LNCAP (cell line): ENCODE results near the gene SLC4A1AP.

ENCODE experiments used
- TF ChIP-seq, protein P1 (sequence below): fragments of 450-650 bp; IDR thresholded peaks from 2 replicates; pipeline ENCODE4 v1.5.1; 2017; ENCODE audit warnings: mild to moderate bottlenecking

The SLC4A1AP gene

DNA sequence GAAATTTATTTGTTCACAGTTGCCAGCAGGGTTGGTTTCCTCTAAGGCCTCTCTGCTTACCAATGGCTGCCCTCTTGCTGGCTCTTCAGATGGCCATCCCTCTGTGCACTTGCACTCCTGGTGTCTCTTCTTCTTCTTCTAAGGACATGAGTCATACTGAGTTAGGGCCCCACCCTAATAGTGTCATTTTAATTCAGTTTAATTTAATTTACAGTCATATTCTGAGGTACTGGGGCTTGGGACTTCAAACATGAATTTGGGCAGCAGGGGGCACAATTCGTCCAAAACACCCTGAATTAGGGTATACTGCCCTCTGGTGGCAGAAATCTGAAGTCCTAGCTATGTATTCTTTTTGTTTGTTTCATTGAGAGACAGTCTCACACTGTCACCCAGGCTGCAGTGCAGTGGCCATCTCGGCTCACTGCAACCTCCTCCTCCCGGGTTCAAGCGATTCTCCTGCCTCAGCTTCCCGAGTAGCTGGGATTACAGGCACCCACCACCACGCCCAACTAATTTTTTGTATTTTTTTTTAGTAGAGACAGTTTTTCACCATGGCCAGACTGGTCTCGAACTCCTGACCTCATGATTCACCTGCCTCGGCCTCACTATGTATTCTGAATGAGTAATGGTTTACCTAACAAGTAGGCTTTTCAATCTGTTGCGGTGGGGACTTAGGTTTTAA is 19.8 kb downstream of the SLC4A1AP start:
- TF ChIP-seq, protein P1, sequence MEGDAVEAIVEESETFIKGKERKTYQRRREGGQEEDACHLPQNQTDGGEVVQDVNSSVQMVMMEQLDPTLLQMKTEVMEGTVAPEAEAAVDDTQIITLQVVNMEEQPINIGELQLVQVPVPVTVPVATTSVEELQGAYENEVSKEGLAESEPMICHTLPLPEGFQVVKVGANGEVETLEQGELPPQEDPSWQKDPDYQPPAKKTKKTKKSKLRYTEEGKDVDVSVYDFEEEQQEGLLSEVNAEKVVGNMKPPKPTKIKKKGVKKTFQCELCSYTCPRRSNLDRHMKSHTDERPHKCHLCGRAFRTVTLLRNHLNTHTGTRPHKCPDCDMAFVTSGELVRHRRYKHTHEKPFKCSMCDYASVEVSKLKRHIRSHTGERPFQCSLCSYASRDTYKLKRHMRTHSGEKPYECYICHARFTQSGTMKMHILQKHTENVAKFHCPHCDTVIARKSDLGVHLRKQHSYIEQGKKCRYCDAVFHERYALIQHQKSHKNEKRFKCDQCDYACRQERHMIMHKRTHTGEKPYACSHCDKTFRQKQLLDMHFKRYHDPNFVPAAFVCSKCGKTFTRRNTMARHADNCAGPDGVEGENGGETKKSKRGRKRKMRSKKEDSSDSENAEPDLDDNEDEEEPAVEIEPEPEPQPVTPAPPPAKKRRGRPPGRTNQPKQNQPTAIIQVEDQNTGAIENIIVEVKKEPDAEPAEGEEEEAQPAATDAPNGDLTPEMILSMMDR = peak; percentile 91

DNA sequence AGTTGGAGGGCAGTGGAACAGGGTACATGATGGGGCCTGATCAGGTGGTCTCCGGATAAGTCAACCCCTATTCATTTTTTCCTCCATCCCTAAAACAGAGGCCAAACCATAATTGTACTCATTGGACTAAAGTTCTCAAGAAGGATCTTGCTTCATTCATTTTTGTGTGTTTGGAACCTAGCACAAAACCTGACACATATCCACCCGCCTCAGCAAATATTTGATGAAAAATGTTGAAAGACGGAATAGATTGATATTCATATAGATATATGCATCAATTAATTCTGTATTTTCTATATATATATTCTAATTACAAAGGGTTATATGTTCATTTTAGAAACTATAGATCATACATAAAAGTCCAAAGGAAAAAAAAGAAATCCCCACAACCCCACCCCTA is 21.9 kb downstream of the SLC4A1AP start:
- TF ChIP-seq, protein P1 = no peak

DNA sequence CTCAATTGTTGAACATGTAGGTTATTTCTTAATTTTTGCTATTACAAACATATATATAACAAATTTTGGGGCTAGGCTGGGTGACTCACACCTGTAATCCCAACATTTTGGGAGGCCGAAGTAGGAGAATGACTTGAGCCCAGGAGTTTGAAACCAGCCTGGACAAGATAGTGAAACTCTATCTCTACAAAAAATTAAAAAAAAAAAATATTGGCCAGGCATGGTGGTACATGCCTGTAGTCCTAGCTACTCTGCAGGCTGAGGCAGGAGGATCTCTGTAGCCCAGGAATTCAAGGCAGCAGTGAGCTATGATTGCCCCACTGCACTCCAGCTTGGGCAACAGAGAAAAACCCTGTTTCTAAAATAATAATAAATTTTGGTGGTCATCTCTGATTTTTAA is 23.5 kb downstream of the SLC4A1AP start:
- TF ChIP-seq, protein P1 = no peak

DNA sequence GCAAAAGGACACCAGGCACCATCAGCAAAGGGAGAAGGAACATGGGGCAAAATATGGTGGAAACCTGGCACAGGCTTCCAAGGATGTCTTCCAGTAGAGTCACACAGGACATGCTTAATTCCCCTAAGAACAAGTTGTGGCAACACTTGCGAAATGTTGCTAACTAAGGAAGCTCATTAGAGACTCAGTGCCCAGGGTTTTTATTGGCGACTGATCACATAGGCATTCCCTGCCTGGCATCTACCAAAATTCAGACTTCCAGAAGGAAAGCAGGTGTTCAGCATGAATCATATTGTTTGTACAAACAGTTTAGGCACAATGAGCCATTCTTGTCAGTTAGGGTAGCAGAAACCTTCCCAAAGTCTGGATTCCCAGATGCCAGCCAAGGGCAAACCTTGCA is 25.7 kb downstream of the SLC4A1AP start:
- TF ChIP-seq, protein P1 = no peak

DNA sequence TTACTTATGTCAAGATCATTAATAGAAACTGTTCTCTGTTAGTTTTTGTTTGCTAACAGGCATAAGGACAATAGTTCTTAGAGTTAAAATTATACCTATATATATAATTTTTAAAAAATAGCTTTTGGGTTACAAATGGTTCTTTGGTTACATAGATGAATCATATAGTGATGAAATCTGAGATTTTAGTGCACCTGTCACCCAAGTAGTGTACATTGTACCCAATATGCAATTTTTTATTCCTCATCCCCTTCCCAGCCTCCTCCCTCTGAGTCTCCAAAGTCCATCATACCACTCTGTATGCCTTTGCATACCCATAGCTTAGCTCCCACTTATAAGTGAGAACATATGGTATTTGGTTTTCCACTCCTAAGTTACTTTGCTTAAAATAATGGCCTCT is 26.4 kb downstream of the SLC4A1AP start:
- TF ChIP-seq, protein P1 = no peak

DNA sequence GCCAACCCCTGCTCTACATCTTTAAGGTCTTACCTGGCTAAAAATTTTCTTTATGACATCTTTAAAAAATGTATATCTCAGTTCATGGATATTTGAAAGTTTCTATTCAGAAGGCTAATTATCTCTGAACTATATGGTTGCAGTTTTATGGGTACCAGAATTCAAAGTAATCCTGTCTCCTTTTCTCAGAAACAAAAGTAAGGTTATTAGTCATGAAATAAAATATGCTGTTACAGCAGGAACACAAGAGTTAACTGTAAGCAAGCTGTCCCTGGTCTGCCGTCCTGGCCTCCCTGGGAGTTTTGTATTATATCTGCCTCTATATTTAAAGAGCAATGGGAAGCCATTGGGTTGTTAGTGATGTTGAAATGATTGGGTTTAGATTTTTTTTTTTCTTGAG is 34.0 kb downstream of the SLC4A1AP start:
- TF ChIP-seq, protein P1 = no peak

DNA sequence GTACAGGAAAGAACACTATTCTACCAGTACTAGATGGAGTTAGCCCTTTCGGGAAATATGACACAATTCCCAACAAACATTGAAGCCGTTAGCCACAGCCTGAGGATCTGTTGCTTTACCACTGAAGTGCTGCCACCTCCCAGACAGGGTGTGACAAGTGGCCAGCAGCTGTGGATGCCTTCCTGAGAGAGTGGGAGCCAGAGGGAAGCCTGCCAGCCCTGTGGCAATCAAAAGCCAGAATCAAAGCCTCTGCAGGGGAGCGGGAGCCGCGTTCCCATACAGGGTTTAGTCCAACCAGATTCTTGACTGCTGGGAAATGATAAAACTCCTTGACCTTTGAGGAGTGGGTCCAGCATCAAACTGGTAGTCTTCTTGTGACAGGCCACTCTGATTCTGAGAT is 38.0 kb downstream of the SLC4A1AP start:
- TF ChIP-seq, protein P1 = no peak

DNA sequence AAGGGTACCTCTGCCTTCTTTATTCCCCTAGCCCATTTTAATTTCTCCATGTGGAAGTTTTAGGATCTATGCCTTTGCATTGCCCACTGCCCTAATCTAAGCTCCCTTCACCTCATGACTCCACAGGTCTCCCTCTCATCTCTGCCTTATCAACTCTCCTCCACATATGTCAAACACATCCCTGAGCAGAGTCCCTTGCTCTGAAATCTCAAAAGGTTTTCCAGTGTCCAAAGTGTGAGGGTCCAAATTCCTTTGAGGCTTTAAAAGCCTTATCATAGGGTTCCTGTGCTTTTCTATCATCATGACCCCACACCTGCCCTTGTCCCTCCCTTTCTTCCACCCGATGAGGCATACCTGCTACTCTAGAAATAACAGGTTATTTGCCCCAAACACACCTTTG is 38.6 kb downstream of the SLC4A1AP start:
- TF ChIP-seq, protein P1 = no peak
